Hematopoietic multipotent progenitor cell treated with erythropoietin and hydrocortisone succinate and interleukin-3 and kit ligand, for 15 days (in vitro differentiated cells): ENCODE data around the gene SERPINA3.
"Not testable (repeated sequence)": the region's sequence is repeated elsewhere in the genome, so short reads cannot be mapped to it uniquely, and the experiment has no call there.

ENCODE experiments used
- DNase-seq: peaks from one replicate; pipeline ENCODE4 v3.0.0-alpha.2; 2015; ENCODE audit warnings: low spot score

SERPINA3 gene

GRCh38 chr14:94584591-94585280 is 27.5 kb upstream of the SERPINA3 start:
- DNase-seq: no peak

- no peak for DNase-seq
Observed at GRCh38 chr14:94586635-94587034, 25.6 kb upstream of the SERPINA3 start.

GRCh38 chr14:94588311-94588710 is 23.9 kb upstream of the SERPINA3 start:
- no peak for DNase-seq

- no peak for DNase-seq
Observed at GRCh38 chr14:94591073-94591472, 21.1 kb upstream of the SERPINA3 start.

GRCh38 chr14:94591871-94592270 is 20.3 kb upstream of the SERPINA3 start:
- DNase-seq: no peak

GRCh38 chr14:94592457-94592856 is 19.7 kb upstream of the SERPINA3 start:
- no peak for DNase-seq

- no peak for DNase-seq
Observed at GRCh38 chr14:94593376-94593748, 18.8 kb upstream of the SERPINA3 start.

GRCh38 chr14:94593749-94594431 is 18.3 kb upstream of the SERPINA3 start:
- no peak for DNase-seq

GRCh38 chr14:94594441-94594840 is 17.8 kb upstream of the SERPINA3 start:
- DNase-seq: no peak

- no peak for DNase-seq
Observed at GRCh38 chr14:94595912-94596311, 16.3 kb upstream of the SERPINA3 start.

- DNase-seq: no peak
Observed at GRCh38 chr14:94596361-94596760, 15.8 kb upstream of the SERPINA3 start.

- no peak for DNase-seq
Observed at GRCh38 chr14:94597788-94598187, 14.4 kb upstream of the SERPINA3 start.

GRCh38 chr14:94598506-94598815 is 13.7 kb upstream of the SERPINA3 start:
- DNase-seq: no peak

GRCh38 chr14:94598816-94599655 is 13.2 kb upstream of the SERPINA3 start:
- DNase-seq: no peak

- no peak for DNase-seq
Observed at GRCh38 chr14:94599656-94600004, 12.6 kb upstream of the SERPINA3 start.

- no peak for DNase-seq
Observed at GRCh38 chr14:94600148-94600545, 12.0 kb upstream of the SERPINA3 start.

- no peak for DNase-seq
Observed at GRCh38 chr14:94601884-94602391, 10.3 kb upstream of the SERPINA3 start.

GRCh38 chr14:94602722-94603121 is 9.5 kb upstream of the SERPINA3 start:
- DNase-seq: no peak

GRCh38 chr14:94605361-94605760 is 6.8 kb upstream of the SERPINA3 start:
- DNase-seq: no peak

GRCh38 chr14:94608966-94609365 is 3.2 kb upstream of the SERPINA3 start:
- not testable (repeated sequence) for DNase-seq

GRCh38 chr14:94611179-94611578 is 1.0 kb upstream of the SERPINA3 start:
- no peak for DNase-seq

- no peak for DNase-seq
Observed at GRCh38 chr14:94612580-94613554, 676 bp downstream of the SERPINA3 start.
